PC-3 (cell line): ENCODE results near the gene PGF. TPM values are rescaled to one million over a fixed set of nuclear protein-coding genes. Genes with fewer than 3 reads are reported as not detected.

ENCODE experiments used
- ATAC-seq: fragments of 200-7000 bp; cut with Tn5 transposase; 2 replicates; pipeline ENCODE4 v1.9.1; 2020; ENCODE audit warnings: mild to moderate bottlenecking, moderate library complexity
- BruUV-seq: library from RNA; stranded (reverse); fragments of 400-500 nt; replicated peaks from 2 replicates; lab custom pipeline; 2021; lab: Mats Ljungman, UMichigan
- CTCF ChIA-PET: fragments of 300-600 bp; sonication (Branson Sonifier 250); formaldehyde crosslinking; loops from one replicate; lab custom pipeline; 2022; ENCODE audit warnings: antibody characterized with exemption; lab: Charles Lee
- POLR2A ChIA-PET: fragments of 300-600 bp; sonication (Branson Sonifier 250); formaldehyde crosslinking; loops from one replicate; lab custom pipeline; 2022; ENCODE audit warnings: antibody characterized with exemption; ENCODE audit not compliant: unreplicated experiment; lab: Charles Lee
- DNase-seq: peaks from one replicate; pipeline ENCODE4 v3.0.0-alpha.2; 2015
- H2AFZ ChIP-seq: fragments of 300-600 bp; sonication (generic); 2 replicates; pipeline ENCODE4 v1.6.0; 2016; ENCODE audit warnings: antibody characterized with exemption, low read length
- H3F3A ChIP-seq: fragments of 300-600 bp; sonication (generic); one replicate; pipeline ENCODE4 v1.6.0; 2017; ENCODE audit warnings: antibody characterized with exemption, low read length, control low read depth, mild to moderate bottlenecking; ENCODE audit not compliant: unreplicated experiment
- H3K27ac ChIP-seq: fragments of 300-600 bp; sonication (generic); 2 replicates; pipeline ENCODE4 v1.5.1; 2016; ENCODE audit warnings: mild to moderate bottlenecking, low read length
- H3K27me3 ChIP-seq: fragments of 300-600 bp; sonication (generic); 2 replicates; pipeline ENCODE4 v1.6.1; 2016; ENCODE audit warnings: low read length, mixed read lengths
- H3K36me3 ChIP-seq: fragments of 300-600 bp; sonication (generic); 2 replicates; pipeline ENCODE4 v1.6.1; 2016; ENCODE audit warnings: low read depth, mixed run types, low read length, mixed read lengths
- H3K4me1 ChIP-seq: fragments of 300-600 bp; sonication (generic); 2 replicates; pipeline ENCODE4 v1.5.1; 2016; ENCODE audit warnings: low read length; ENCODE audit not compliant: insufficient read depth
- H3K4me2 ChIP-seq: fragments of 300-600 bp; sonication (generic); 2 replicates; pipeline ENCODE4 v1.6.0; 2016; ENCODE audit warnings: low read length
- H3K4me3 ChIP-seq: fragments of 300-600 bp; sonication (generic); 2 replicates; pipeline ENCODE4 v1.5.1; 2016; ENCODE audit warnings: mild to moderate bottlenecking, low read length, mixed read lengths
- H3K79me2 ChIP-seq: fragments of 300-600 bp; sonication (generic); 2 replicates; pipeline ENCODE4 v1.6.1; 2017; ENCODE audit warnings: low read length, mixed read lengths
- H3K9ac ChIP-seq: fragments of 300-600 bp; sonication (generic); 2 replicates; pipeline ENCODE4 v1.6.0; 2016; ENCODE audit warnings: mild to moderate bottlenecking, low read length
- H3K9me2 ChIP-seq: fragments of 300-600 bp; sonication (generic); replicated peaks from 2 replicates; pipeline ENCODE4 v1.6.1; 2016; ENCODE audit warnings: mixed run types, low read length, mixed read lengths
- H3K9me3 ChIP-seq: fragments of 300-600 bp; sonication (generic); 2 replicates; pipeline ENCODE4 v1.6.1; 2016; ENCODE audit warnings: low read length, mixed read lengths
- H4K20me1 ChIP-seq: fragments of 300-600 bp; sonication (generic); 2 replicates; pipeline ENCODE4 v1.6.1; 2016; ENCODE audit warnings: low read length, mixed read lengths
- EZH2 ChIP-seq: fragments of 300-600 bp; sonication (generic); IDR thresholded peaks from one replicate; pipeline ENCODE4 v1.6.1; 2017; ENCODE audit warnings: antibody characterized with exemption, mild to moderate bottlenecking, low read length; ENCODE audit not compliant: unreplicated experiment
- EZH2phosphoT487 ChIP-seq: fragments of 300-600 bp; sonication (generic); IDR thresholded peaks from 2 replicates; pipeline ENCODE4 v1.6.1; 2018; ENCODE audit warnings: mild to moderate bottlenecking, antibody characterized with exemption, low read length, borderline replicate concordance
- intact Hi-C: fragments of 100-400 bp; cut with micrococcal nuclease; formaldehyde crosslinking; loops from 2 replicates; pipeline ENCODE4 v1.9.0; 2023
- total RNA-seq: library from RNA; depleted of rRNA; stranded (reverse); fragments of >200 nt; gene quantifications from 2 replicates; pipeline ENCODE4 v1.2.3, GENCODE V29; 2014
- TF ChIP-seq, protein P1 (sequence below): fragments of 300-600 bp; sonication (generic); conservative IDR thresholded peaks from 2 replicates; pipeline ENCODE4 v1.5.1; 2017; ENCODE audit warnings: antibody characterized with exemption, low read depth, mild to moderate bottlenecking, low read length

Gene PGF
- total RNA-seq, 1 experiment from 2014 or later = 0.26 TPM

DNA sequence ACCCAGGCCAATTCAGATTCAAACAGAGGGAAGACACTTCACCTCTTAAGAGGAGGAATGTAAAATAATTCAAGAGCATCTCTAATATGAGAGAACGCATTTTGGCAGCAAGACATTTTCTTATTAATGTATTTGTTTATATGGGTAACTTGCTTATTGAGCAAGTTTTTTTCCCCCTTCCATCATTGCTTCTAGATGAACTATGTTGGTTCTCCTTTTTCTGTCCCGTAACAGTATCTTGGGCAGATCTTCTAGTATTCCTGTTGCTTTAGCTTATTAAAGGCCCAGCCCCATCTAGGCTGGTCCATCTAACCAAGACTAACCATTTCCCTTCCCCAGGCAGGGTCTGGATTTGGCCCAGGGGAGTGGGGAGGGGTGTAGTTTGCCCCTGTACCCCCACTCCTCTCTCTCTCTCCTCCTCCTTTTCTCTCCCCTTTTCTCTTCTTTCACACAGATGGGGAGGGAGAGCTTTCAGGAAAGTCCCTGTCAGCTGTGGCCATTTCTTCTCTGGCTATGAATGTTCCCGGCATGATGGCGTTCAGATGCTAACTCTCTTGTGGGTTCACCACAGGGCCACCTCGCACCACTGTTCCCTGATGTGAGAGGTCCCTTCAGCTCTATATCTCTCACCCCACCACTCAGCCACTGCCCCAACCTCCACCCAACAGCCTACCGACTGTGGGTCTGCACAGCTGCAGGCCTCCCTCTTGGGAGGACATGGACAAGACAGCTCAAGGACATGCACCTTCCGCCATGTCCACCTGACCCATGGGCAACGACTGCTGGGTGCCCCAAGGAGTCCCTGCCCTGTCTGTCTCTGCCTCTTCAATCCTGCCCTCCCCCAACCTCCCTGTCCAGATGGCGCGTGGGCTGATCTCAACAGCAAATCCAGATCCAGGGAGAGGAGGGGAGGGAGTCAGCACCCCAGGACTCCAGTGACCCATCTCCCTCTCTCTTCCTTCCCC is 16.6 kb downstream of the PGF start:
- no peak overlapping the region for H3K4me3 ChIP-seq
- H3K4me2 ChIP-seq = no peak overlapping the region
- H3K9ac ChIP-seq = no peak overlapping the region
- no peak for ATAC-seq
- H2AFZ ChIP-seq = no peak overlapping the region
- H3K9me2 ChIP-seq = no peaks in the 10 kb centered on the region
- H3F3A ChIP-seq = no peaks in the 10 kb centered on the region
- DNase-seq = no peak
- H3K27ac ChIP-seq = no peak overlapping the region
- no peaks in the 10 kb centered on the region for H3K9me3 ChIP-seq
- BruUV-seq = no TSS peak
- POLR2A ChIA-PET = no interaction called here
- no peaks in the 10 kb centered on the region for H3K36me3 ChIP-seq
- H3K79me2 ChIP-seq = no peaks in the 10 kb centered on the region
- intact Hi-C loops = no loop called here
- no peaks in the 10 kb centered on the region for H3K27me3 ChIP-seq
- no peaks in the 10 kb centered on the region for H4K20me1 ChIP-seq
- peaks cover 11% of the 10 kb centered on the region for H3K4me1 ChIP-seq
- TF ChIP-seq, protein P1, sequence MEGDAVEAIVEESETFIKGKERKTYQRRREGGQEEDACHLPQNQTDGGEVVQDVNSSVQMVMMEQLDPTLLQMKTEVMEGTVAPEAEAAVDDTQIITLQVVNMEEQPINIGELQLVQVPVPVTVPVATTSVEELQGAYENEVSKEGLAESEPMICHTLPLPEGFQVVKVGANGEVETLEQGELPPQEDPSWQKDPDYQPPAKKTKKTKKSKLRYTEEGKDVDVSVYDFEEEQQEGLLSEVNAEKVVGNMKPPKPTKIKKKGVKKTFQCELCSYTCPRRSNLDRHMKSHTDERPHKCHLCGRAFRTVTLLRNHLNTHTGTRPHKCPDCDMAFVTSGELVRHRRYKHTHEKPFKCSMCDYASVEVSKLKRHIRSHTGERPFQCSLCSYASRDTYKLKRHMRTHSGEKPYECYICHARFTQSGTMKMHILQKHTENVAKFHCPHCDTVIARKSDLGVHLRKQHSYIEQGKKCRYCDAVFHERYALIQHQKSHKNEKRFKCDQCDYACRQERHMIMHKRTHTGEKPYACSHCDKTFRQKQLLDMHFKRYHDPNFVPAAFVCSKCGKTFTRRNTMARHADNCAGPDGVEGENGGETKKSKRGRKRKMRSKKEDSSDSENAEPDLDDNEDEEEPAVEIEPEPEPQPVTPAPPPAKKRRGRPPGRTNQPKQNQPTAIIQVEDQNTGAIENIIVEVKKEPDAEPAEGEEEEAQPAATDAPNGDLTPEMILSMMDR = no peak
- TF ChIP-seq EZH2 (no peak), EZH2phosphoT487 (no peak)
- CTCF ChIA-PET = no interaction called here

DNA sequence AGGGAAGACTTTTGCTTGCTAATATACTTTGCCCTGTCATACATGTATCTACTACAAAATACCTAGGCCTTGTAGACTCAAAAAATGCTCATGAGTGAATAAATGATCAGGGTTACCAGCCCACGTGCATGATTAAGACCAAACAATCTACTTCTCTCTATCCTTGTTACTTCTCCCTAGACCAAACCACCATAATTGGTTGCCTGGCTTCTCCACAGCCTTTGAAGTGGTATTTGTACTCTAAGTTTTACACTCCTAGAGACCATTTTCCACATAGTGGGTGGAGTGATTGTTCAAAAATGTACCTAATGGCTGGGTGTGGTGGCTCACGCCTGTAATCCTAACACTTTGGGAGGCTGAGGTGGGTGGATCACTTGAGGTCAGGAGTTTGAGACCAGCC is 18.2 kb downstream of the PGF start:
- Histone ChIP-seq H3F3A (no peaks in the 10 kb centered on the region), H3K4me3 (no peak overlapping the region), H4K20me1 (no peaks in the 10 kb centered on the region), H3K79me2 (no peaks in the 10 kb centered on the region), H3K9ac (no peak overlapping the region), H3K9me2 (no peaks in the 10 kb centered on the region), H3K9me3 (no peaks in the 10 kb centered on the region), H2AFZ (no peak overlapping the region), H3K4me1 (peaks cover 14% of the 10 kb centered on the region), H3K27me3 (no peaks in the 10 kb centered on the region), H3K27ac (no peak overlapping the region), H3K4me2 (no peak overlapping the region), H3K36me3 (no peaks in the 10 kb centered on the region)
- intact Hi-C loops = no loop called here
- BruUV-seq = no TSS peak
- DNase-seq = no peak
- TF ChIP-seq EZH2 (no peak), EZH2phosphoT487 (no peak)
- TF ChIP-seq, protein P1 = no peak
- ChIA-PET POLR2A (no interaction called here), CTCF (no interaction called here)
- no peak for ATAC-seq

DNA sequence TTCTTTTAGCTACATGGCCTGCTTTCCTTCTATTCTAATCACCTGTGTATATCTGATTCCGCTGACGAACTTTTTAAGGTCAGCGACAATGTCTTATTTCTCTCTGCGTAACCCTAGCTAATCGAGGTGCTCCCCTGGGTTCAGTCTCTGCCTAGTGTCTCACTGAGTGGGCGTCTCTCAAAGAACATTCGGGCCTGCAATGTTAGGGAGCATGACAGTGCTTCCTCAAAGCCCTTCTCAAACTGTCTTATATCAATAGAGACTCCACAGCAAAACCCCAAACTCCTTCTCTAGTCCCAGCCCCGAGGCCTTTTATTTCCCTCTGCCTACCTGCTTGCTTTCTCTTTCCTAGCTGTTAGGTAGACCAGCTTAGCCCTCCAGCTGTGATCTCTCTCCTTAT is 18.7 kb downstream of the PGF start:
- BruUV-seq = no TSS peak
- Histone ChIP-seq H2AFZ (no peak overlapping the region), H3F3A (no peaks in the 10 kb centered on the region), H3K36me3 (no peaks in the 10 kb centered on the region), H3K4me2 (no peak overlapping the region), H3K4me1 (peaks cover 14% of the 10 kb centered on the region), H3K9ac (no peak overlapping the region), H3K27me3 (no peaks in the 10 kb centered on the region), H4K20me1 (no peaks in the 10 kb centered on the region), H3K9me2 (no peaks in the 10 kb centered on the region), H3K79me2 (no peaks in the 10 kb centered on the region), H3K27ac (no peak overlapping the region), H3K9me3 (no peaks in the 10 kb centered on the region), H3K4me3 (no peak overlapping the region)
- ChIA-PET POLR2A (no interaction called here), CTCF (no interaction called here)
- intact Hi-C loops = no loop called here
- ATAC-seq (no peak), DNase-seq (no peak)
- TF ChIP-seq EZH2 (no peak), EZH2phosphoT487 (no peak)
- TF ChIP-seq, protein P1 = no peak
